ENCODE results near the gene NKX6-2.

DNA sequence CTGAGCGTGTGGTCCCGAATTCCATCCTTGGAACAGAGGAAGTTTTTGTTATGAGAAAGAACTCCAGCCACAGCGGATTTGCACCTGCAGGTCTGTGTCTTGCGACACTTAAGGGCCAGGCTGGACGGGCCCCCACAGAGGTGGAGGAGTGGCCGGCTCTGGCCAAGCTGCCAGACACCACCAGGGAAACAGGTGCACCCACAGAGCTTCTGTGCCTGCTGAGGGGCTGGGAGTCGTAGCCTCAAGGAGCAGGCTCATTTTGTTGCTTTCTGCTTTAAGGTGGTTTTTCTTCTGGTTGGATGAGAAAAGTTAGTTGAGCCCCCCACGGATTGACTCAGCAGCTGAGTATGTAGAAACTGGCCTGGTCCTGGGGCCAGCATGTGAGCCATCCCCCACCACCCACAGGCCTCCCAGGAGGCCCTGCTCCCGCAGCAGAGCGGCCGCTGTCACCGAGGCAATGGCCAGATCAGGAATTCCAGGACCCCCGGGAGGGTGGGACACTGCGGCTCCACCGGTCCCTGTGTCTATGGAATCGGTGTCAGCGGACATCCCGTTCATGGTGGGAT lies 41.9 kb downstream of the NKX6-2 start:
- TF ChIP-seq, protein P1, sequence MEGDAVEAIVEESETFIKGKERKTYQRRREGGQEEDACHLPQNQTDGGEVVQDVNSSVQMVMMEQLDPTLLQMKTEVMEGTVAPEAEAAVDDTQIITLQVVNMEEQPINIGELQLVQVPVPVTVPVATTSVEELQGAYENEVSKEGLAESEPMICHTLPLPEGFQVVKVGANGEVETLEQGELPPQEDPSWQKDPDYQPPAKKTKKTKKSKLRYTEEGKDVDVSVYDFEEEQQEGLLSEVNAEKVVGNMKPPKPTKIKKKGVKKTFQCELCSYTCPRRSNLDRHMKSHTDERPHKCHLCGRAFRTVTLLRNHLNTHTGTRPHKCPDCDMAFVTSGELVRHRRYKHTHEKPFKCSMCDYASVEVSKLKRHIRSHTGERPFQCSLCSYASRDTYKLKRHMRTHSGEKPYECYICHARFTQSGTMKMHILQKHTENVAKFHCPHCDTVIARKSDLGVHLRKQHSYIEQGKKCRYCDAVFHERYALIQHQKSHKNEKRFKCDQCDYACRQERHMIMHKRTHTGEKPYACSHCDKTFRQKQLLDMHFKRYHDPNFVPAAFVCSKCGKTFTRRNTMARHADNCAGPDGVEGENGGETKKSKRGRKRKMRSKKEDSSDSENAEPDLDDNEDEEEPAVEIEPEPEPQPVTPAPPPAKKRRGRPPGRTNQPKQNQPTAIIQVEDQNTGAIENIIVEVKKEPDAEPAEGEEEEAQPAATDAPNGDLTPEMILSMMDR (IDR thresholded peaks at IDR 0.05; ENCODE audit: insufficient read depth, low read depth, low read length): no peak
- no peak for TF ChIP-seq EZH2 (IDR thresholded peaks at IDR 0.05; ENCODE audit: insufficient read depth, low read length)
